H1 (cell line): Measurements from ENCODE around the gene ADORA1. TPM values are rescaled to one million over a fixed set of nuclear protein-coding genes. Genes with fewer than 3 reads are reported as not detected.

Source experiments
- CTCF ChIA-PET: fragments of 300-600 bp; sonication (Branson Sonifier 250); formaldehyde crosslinking; loops from one replicate; lab custom pipeline; 2021; ENCODE audit not compliant: partially characterized antibody; lab: Charles Lee
- POLR2A ChIA-PET: fragments of 300-600 bp; sonication (Branson Sonifier 250); formaldehyde crosslinking; loops from one replicate; lab custom pipeline; 2021; ENCODE audit warnings: inconsistent platforms; ENCODE audit not compliant: partially characterized antibody; lab: Charles Lee
- DNase-seq, 2 experiments: peaks; one replicate each; pipeline versions ENCODE4 v3.0.0 to v3.0.0-alpha.2; 2010 to 2022; ENCODE audit warnings: low spot score in 2 of 2, low read depth in 1 of 2, mixed read lengths in 1 of 2
- FAIRE-seq: peaks from 2 replicates; lab custom pipeline; 2011; peaks lifted over from hg19 to GRCh38; lab: Jason Lieb, UNC
- H2AFZ ChIP-seq: 2 replicates; pipeline ENCODE4 v1.8.1; 2012; ENCODE audit warnings: low read length, inconsistent platforms
- H2AK5ac ChIP-seq: 2 replicates; pipeline ENCODE4 v1.6.1; 2013; ENCODE audit warnings: low read depth, low read length
- H2BK120ac ChIP-seq: replicated peaks from 2 replicates; pipeline ENCODE3; 2013; ENCODE audit warnings: low read depth, low read length, inconsistent platforms
- H2BK12ac ChIP-seq: 2 replicates; pipeline ENCODE4 v1.6.1; 2013; ENCODE audit warnings: low read depth, low read length
- H2BK15ac ChIP-seq: 2 replicates; pipeline ENCODE4 v1.6.1; 2013; ENCODE audit warnings: low read length
- H2BK20ac ChIP-seq: 2 replicates; pipeline ENCODE4 v1.6.1; 2013; ENCODE audit warnings: low read length
- H2BK5ac ChIP-seq: 2 replicates; pipeline ENCODE4 v1.6.1; 2013; ENCODE audit warnings: low read depth, low read length
- H3K14ac ChIP-seq: 2 replicates; pipeline ENCODE4 v1.6.1; 2013; ENCODE audit warnings: inconsistent platforms; ENCODE audit not compliant: insufficient read length
- H3K18ac ChIP-seq: 2 replicates; pipeline ENCODE4 v1.6.1; 2013; ENCODE audit warnings: low read length; ENCODE audit errors: extremely low read depth
- H3K23ac ChIP-seq: 2 replicates; pipeline ENCODE4 v1.6.1; 2013; ENCODE audit warnings: inconsistent platforms; ENCODE audit not compliant: insufficient read length
- H3K23me2 ChIP-seq: 2 replicates; pipeline ENCODE4 v1.6.1; 2013; ENCODE audit warnings: low read depth, low read length
- H3K27ac ChIP-seq: 2 replicates; pipeline ENCODE4 v1.6.1; 2011; ENCODE audit warnings: low read depth, low read length, inconsistent platforms
- H3K27me3 ChIP-seq, 4 experiments: replicated peaks in 1 of 4; 1 replicate in 1 of 4; 2 replicates in 3 of 4; pipeline versions ENCODE4 v1.6.1 to v1.8.1; 2011 to 2013; ENCODE audit warnings: low read length in 3 of 4, mild to moderate bottlenecking in 3 of 4, inconsistent platforms in 2 of 4, mixed read lengths in 2 of 4, moderate library complexity in 1 of 4; ENCODE audit not compliant: control insufficient read depth in 3 of 4, insufficient read depth in 3 of 4; ENCODE audit errors: extremely low read depth in 1 of 4
- H3K36me3 ChIP-seq, 4 experiments: 2 replicates each; pipeline versions ENCODE4 v1.6.1 to v1.8.1; 2011 to 2013; ENCODE audit warnings: mild to moderate bottlenecking in 4 of 4, low read length in 3 of 4, moderate library complexity in 2 of 4, control low read depth in 1 of 4, inconsistent platforms in 1 of 4; ENCODE audit not compliant: insufficient read depth in 4 of 4, control insufficient read depth in 2 of 4
- H3K4ac ChIP-seq: replicated peaks from 2 replicates; pipeline ENCODE3; 2013; ENCODE audit warnings: low read length, low read depth, mixed read lengths, inconsistent platforms; ENCODE audit not compliant: insufficient read length
- H3K4me1 ChIP-seq, 4 experiments: replicated peaks in 1 of 4; 1 replicate in 1 of 4; 2 replicates in 3 of 4; pipeline versions ENCODE4 v1.6.1 to v1.8.1; 2011 to 2013; ENCODE audit warnings: low read length in 3 of 4, inconsistent platforms in 2 of 4, mixed read lengths in 1 of 4; ENCODE audit not compliant: insufficient read depth in 4 of 4, control insufficient read depth in 3 of 4
- H3K4me2 ChIP-seq, 2 experiments: 2 replicates each; pipeline versions ENCODE4 v1.6.1 to v1.8.1; 2011 to 2013; ENCODE audit warnings: low read depth in 2 of 2, low read length in 2 of 2, control low read depth in 1 of 2, inconsistent platforms in 1 of 2, mild to moderate bottlenecking in 1 of 2; ENCODE audit not compliant: insufficient read depth in 1 of 2
- H3K4me3 ChIP-seq, 4 experiments: fragments of 200-600, 300-600 bp in 1 of 4; sonication (generic), shearing (Covaris generic), sonication (Bioruptor Twin) in 1 of 4; 2 replicates each; pipeline versions ENCODE4 v1.5.1 to v1.8.1; 2011 to 2016; ENCODE audit warnings: low read length in 4 of 4, low read depth in 3 of 4, control low read depth in 2 of 4, inconsistent platforms in 2 of 4, mild to moderate bottlenecking in 2 of 4, mixed read lengths in 1 of 4, moderate library complexity in 1 of 4; ENCODE audit not compliant: insufficient read depth in 2 of 4; ENCODE audit errors: extremely low read depth in 1 of 4
- H3K56ac ChIP-seq: replicated peaks from 2 replicates; pipeline ENCODE3; 2013; ENCODE audit warnings: low read depth, mild to moderate bottlenecking, mixed read lengths, low read length, inconsistent platforms; ENCODE audit not compliant: insufficient read length
- H3K79me1 ChIP-seq: 2 replicates; pipeline ENCODE4 v1.6.1; 2013; ENCODE audit warnings: low read depth, low read length, control low read depth
- H3K79me2 ChIP-seq, 2 experiments: 2 replicates each; pipeline versions ENCODE4 v1.6.1 to v1.8.1; 2012 to 2013; ENCODE audit warnings: low read length in 2 of 2, mild to moderate bottlenecking in 2 of 2, inconsistent platforms in 1 of 2; ENCODE audit not compliant: insufficient read depth in 2 of 2, control insufficient read depth in 1 of 2
- H3K9ac ChIP-seq, 4 experiments: replicated peaks in 1 of 4; 1 replicate in 1 of 4; 2 replicates in 3 of 4; pipeline versions ENCODE4 v1.6.1 to v1.8.1; 2011 to 2013; ENCODE audit warnings: low read depth in 3 of 4, low read length in 3 of 4, control low read depth in 2 of 4, mild to moderate bottlenecking in 2 of 4, moderate library complexity in 2 of 4, inconsistent platforms in 1 of 4; ENCODE audit errors: extremely low read depth in 1 of 4
- H3K9me3 ChIP-seq, 2 experiments: 2 replicates each; pipeline versions ENCODE4 v1.6.1 to v1.8.1; 2012 to 2013; ENCODE audit warnings: mild to moderate bottlenecking in 2 of 2, moderate library complexity in 2 of 2, control low read depth in 1 of 2, inconsistent platforms in 1 of 2, low read depth in 1 of 2, low read length in 1 of 2, mixed read lengths in 1 of 2; ENCODE audit not compliant: insufficient read depth in 2 of 2
- H4K20me1 ChIP-seq, 2 experiments: replicated peaks in 1 of 2; 2 replicates each; pipeline versions ENCODE3 to v1.8.1; 2011 to 2013; ENCODE audit warnings: inconsistent platforms in 2 of 2, low read length in 2 of 2, mild to moderate bottlenecking in 1 of 2; ENCODE audit not compliant: insufficient read depth in 2 of 2, control insufficient read depth in 1 of 2
- H4K5ac ChIP-seq: 2 replicates; pipeline ENCODE4 v1.6.1; 2013; ENCODE audit warnings: low read length, low read depth, mixed read lengths, inconsistent platforms; ENCODE audit not compliant: insufficient read length
- H4K8ac ChIP-seq: 2 replicates; pipeline ENCODE4 v1.8.0; 2013; ENCODE audit warnings: mild to moderate bottlenecking, moderate library complexity, low read length, inconsistent platforms; ENCODE audit not compliant: insufficient read depth; ENCODE audit errors: extremely low read depth
- H4K91ac ChIP-seq: replicated peaks from 2 replicates; pipeline ENCODE3; 2013; ENCODE audit warnings: low read length, mixed read lengths, inconsistent platforms; ENCODE audit not compliant: insufficient read length
- YY1 ChIP-seq: IDR thresholded peaks from 2 replicates; pipeline ENCODE4 v1.6.1; 2011; ENCODE audit warnings: low read depth, mild to moderate bottlenecking, low read length
- WGBS, 2 experiments: shearing (Covaris generic) in 1 of 2; methylation state at CpG; one replicate each; pipeline versions ENCODE4 v1.1.6 to v1.1.7; 2013 to 2015; ENCODE audit warnings: low lambda C conversion rate in 2 of 2, mixed read lengths in 2 of 2, inconsistent platforms in 1 of 2, low coverage in 1 of 2, missing lambda C conversion rate in 1 of 2; ENCODE audit not compliant: insufficient replicate concordance in 2 of 2, insufficient coverage in 1 of 2, insufficient read length in 1 of 2; ENCODE audit errors: extremely low coverage in 1 of 2, missing lambda C conversion rate in 1 of 2; 5-methylcytosine and 5-hydroxymethylcytosine counted together
- polyA plus RNA-seq, 7 experiments: library from polyadenylated mRNA; depleted of rRNA in 3 of 7; stranded (reverse) in 5 of 7; unstranded in 2 of 7; fragments of >200 nt in 5 of 7; fragments of 200-250 nt in 2 of 7; gene quantifications; 1 replicate in 5 of 7; 2 replicates in 1 of 7; 4 replicates in 1 of 7; pipeline versions ENCODE4 v1.2.1 to v1.2.3, GENCODE V29; 2011 to 2013; ENCODE audit warnings: missing spikeins in 2 of 7, mixed read lengths in 2 of 7
- total RNA-seq: library from RNA; stranded (reverse); fragmentation: NEBNext Ultra II Directional; extraction: Animal tissue kit (Norgen Biotek cat#: 25700); gene quantifications from 2 replicates; pipeline ENCODE4 v1.2.1, GENCODE V29; 2021

Gene ADORA1
- total and polyA plus RNA-seq, 2 of the 8 experiments (the other 6 are each of a cell fraction or from before 2014, with no cell fraction given), result 3.3 to 6.7 TPM

DNA sequence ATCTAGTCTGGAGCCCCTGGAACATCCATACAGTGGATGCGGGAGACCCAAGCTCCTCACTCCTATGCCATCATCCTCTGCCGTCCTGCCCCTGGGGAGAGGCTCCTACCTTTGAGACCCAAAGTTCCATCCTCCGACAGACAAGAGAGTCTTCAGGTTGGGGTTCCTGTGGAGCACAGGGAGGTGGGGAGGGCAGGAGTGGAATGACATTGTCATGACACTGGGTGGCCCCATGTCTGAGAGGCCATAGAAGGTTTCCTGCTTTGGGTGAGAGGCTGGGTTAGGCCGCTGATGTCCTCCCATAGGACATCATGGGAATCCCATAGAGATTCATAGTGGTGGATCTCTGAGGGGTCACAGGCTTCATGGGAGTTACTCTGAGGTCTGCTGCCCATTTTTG, 56.9 kb downstream of the ADORA1 start:
- no peak overlapping the region for H2BK12ac ChIP-seq
- no peaks in the 10 kb centered on the region for H3K9me3 ChIP-seq
- peaks cover 6 to 17% (median 11%) of the 10 kb centered on the region in 4 experiments for H3K4me1 ChIP-seq
- CTCF ChIA-PET, result interaction anchor here (0.6 to 6.1 kb wide), 8 partner anchors 12 to 145 kb away, joined by 3 to 64 read pairs (median 4); partner anchors contain the start of genes ADORA1 and MYBPH
- H2AK5ac ChIP-seq, result no peak overlapping the region
- H3K79me2 ChIP-seq, result no peaks in the 10 kb centered on the region
- no peak overlapping the region for H2BK5ac ChIP-seq
- WGBS, 2 experiments, result 79% methylated on average over 3 of the region's 4 CpGs; no CpG with 5 or more reads in 1 of the 2 experiments
- H4K5ac ChIP-seq, result no peak overlapping the region
- H2BK20ac ChIP-seq, result no peak overlapping the region
- H3K23me2 ChIP-seq, result no peaks in the 10 kb centered on the region
- no peak overlapping the region for H3K27ac ChIP-seq
- H4K91ac ChIP-seq, result no peak overlapping the region
- H3K56ac ChIP-seq, result no peak overlapping the region
- H2AFZ ChIP-seq, result no peak overlapping the region
- DNase-seq, result no peak
- no peak for TF ChIP-seq YY1
- no peaks in the 10 kb centered on the region for H3K27me3 ChIP-seq
- H3K4ac ChIP-seq, result no peak overlapping the region
- no peak overlapping the region for H4K8ac ChIP-seq
- no peak overlapping the region for H3K18ac ChIP-seq
- H3K36me3 ChIP-seq, result no peaks in the 10 kb centered on the region
- H2BK120ac ChIP-seq, result no peak overlapping the region
- no peaks in the 10 kb centered on the region for H3K79me1 ChIP-seq
- no peak overlapping the region for H3K4me2 ChIP-seq
- no peak for FAIRE-seq
- no peak overlapping the region for H3K23ac ChIP-seq
- H4K20me1 ChIP-seq, result no peaks in the 10 kb centered on the region
- no peak overlapping the region for H3K9ac ChIP-seq
- H3K14ac ChIP-seq, result no peak overlapping the region
- POLR2A ChIA-PET, result no interaction called here
- H3K4me3 ChIP-seq, result no peak overlapping the region
- peak overlapping the region; percentile 46; the same call in 1 of the 2 replicates for H2BK15ac ChIP-seq
